H1 (cell line): ENCODE data around the gene LPCAT1.

Experiments
- ASH2L ChIP-seq: fragments of 200-600, 300-600 bp; sonication (generic); IDR thresholded peaks from one replicate; pipeline ENCODE4 v1.7.1; 2017; ENCODE audit warnings: low read length
- EP300 ChIP-seq, 2 experiments: IDR thresholded peaks; 1 replicate in 1 of 2; 2 replicates in 1 of 2; pipeline ENCODE4 v1.6.1; 2011 to 2012; ENCODE audit warnings: low read depth in 2 of 2, low read length in 2 of 2, mild to moderate bottlenecking in 2 of 2, borderline replicate concordance in 1 of 2, inconsistent platforms in 1 of 2, moderate library complexity in 1 of 2
- EZH2 ChIP-seq: fragments of 200-600 bp; sonication (generic); IDR thresholded peaks from 2 replicates; pipeline ENCODE4 v1.7.1; 2012; ENCODE audit warnings: low read depth, mild to moderate bottlenecking, moderate library complexity, low read length, inconsistent platforms; ENCODE audit not compliant: severe bottlenecking
- GTF2F1 ChIP-seq: IDR thresholded peaks from 2 replicates; pipeline ENCODE4 v1.6.1; 2012; ENCODE audit warnings: low read depth, low read length, improper control_type of control experiment, borderline replicate concordance
- RFX5 ChIP-seq: IDR thresholded peaks from 2 replicates; pipeline ENCODE4 v1.6.1; 2011; ENCODE audit warnings: low read depth, low read length, improper control_type of control experiment, borderline replicate concordance
- RXRA ChIP-seq: IDR thresholded peaks from 2 replicates; pipeline ENCODE4 v1.6.1; 2011; ENCODE audit warnings: low read depth, mild to moderate bottlenecking, low read length, moderate library complexity; ENCODE audit not compliant: insufficient read depth
- SAP30 ChIP-seq: fragments of 300-600 bp; sonication (generic); IDR thresholded peaks from 2 replicates; pipeline ENCODE4 v1.7.1; 2012; ENCODE audit warnings: low read length, moderate library complexity, mild to moderate bottlenecking, inconsistent platforms; ENCODE audit not compliant: insufficient read depth, insufficient replicate concordance
- SUZ12 ChIP-seq: fragments of 200-600 bp; sonication (generic); IDR thresholded peaks from 2 replicates; pipeline ENCODE4 v1.6.1; 2012; ENCODE audit warnings: mild to moderate bottlenecking, inconsistent platforms, low read length, moderate library complexity, mixed read lengths
- TAF1 ChIP-seq: IDR thresholded peaks from 2 replicates; pipeline ENCODE4 v1.6.1; 2011; ENCODE audit warnings: mild to moderate bottlenecking, low read depth, low read length
- ZNF274 ChIP-seq: IDR thresholded peaks from 2 replicates; pipeline ENCODE4 v1.7.0; 2012; ENCODE audit warnings: low read length, borderline replicate concordance; ENCODE audit errors: extremely low read depth

DNA sequence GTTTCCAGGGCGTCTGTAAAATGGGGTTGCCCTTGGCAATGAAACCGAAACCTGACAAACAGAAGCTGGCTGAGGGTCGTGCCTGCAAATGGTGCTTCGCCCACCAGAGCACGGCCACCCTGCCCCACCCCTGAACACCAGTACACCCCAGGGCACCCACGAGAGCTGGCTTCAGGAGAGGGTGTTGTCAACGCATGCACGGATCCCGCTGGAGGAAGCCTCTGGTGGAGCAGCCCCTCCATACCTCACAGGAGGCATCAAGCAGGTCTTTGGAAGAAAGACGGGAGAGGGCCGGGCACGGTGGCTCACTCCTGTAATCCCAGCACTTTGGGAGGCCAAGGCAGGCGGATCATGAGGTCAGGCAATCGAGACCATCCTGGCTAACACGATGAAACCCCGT, 87.1 kb downstream of the LPCAT1 start:
- no peak for TF ChIP-seq ZNF274
- TF ChIP-seq TAF1: no peak
- no peak for TF ChIP-seq GTF2F1
- no peak for TF ChIP-seq RXRA
- TF ChIP-seq SUZ12: no peak
- TF ChIP-seq RFX5: no peak
- TF ChIP-seq EZH2: no peak
- no peak for TF ChIP-seq EP300 (IDR thresholded peaks at IDR 0.05; ENCODE audit: borderline replicate concordance in 1 of 2, low read depth in 2 of 2, low read length in 2 of 2)
- TF ChIP-seq SAP30: no peak
- no peak for TF ChIP-seq ASH2L
